ENCODE data around the gene TTC33.

DNA sequence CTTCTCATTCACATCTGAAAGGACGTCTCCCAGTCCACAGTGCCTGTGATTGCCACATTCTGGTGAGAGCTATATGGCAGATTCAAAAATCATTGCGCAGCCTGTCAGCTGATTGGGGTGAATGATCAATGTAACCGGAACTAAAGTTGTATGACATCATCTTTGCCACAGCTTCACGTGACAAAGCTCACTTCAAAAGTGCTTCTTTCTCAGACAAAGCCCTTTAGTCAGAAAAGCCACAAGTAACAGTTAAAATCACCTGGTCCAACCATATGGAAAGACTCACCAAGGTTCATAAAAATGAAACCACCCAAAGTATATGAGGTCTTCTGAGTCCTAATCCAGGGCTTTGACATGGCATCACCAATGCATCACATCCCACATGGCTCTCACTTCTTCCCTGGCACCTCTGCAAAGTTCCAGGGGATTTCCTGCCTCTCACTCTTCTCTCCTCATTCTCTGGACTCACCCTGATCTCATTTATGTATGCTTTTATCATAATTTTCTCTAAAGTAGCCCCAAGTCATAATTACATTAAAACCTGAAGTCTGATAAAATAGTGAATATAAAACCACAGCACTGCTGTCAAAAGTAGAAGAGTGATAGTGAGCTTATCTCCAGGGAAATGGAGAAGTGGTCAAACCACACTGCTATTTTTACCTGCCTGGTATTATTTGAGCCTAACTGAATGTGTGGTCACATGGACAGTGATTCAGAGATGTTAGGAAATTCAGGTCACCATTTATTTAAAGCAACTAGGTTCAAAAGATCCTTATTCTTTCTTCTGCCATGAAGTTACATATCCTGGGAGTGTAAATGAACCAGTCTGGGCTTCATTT lies 269.1 kb downstream of the TTC33 start:
- TF ChIP-seq CTCF (IDR thresholded peaks at IDR 0.05) = no peak
- no peak for TF ChIP-seq POLR2A (IDR thresholded peaks at IDR 0.05)
- TF ChIP-seq EP300 (IDR thresholded peaks at IDR 0.05; ENCODE audit: low read depth) = no peak
- TF ChIP-seq POLR2AphosphoS5 (IDR thresholded peaks at IDR 0.05) = no peak
